Sigmoid colon (tissue), 7 donors: Measurements from ENCODE around the gene MRAP2. TPM values are rescaled to one million over a fixed set of nuclear protein-coding genes. Genes with fewer than 3 reads are reported as not detected.

Experiments used
- DNase-seq: peaks from one replicate; pipeline ENCODE4 v3.0.0-alpha.2; 2019
- H3K27ac ChIP-seq, 4 donors: fragments of 200-600 bp; sonication (generic); one replicate each; pipeline ENCODE4 v1.5.1; 2016 to 2019; ENCODE audit warnings: mild to moderate bottlenecking in 1 of 4
- H3K27me3 ChIP-seq, 3 donors: fragments of 200-600 bp; sonication (generic); one replicate each; pipeline ENCODE4 v1.5.1; 2019; ENCODE audit warnings: mild to moderate bottlenecking in 1 of 3
- H3K36me3 ChIP-seq, 4 donors: fragments of 200-600 bp; sonication (generic); one replicate each; pipeline ENCODE4 v1.5.1; 2016 to 2019
- H3K4me1 ChIP-seq, 4 donors: fragments of 200-600 bp; sonication (generic); one replicate each; pipeline ENCODE4 v1.5.1; 2017 to 2019
- H3K4me3 ChIP-seq, 4 donors: fragments of 200-600 bp; sonication (generic); one replicate each; pipeline ENCODE4 v1.5.1; 2017 to 2019; ENCODE audit warnings: mild to moderate bottlenecking in 2 of 4, moderate library complexity in 1 of 4
- H3K9me3 ChIP-seq, 4 donors: fragments of 200-600 bp in 3 of 4; sonication (generic) in 3 of 4; one replicate each; pipeline versions ENCODE4 v1.5.1 to v1.6.1; 2013 to 2019
- EP300 ChIP-seq, 4 donors: sonication (generic); formaldehyde crosslinking; IDR thresholded peaks; one replicate each; pipeline ENCODE4 v1.6.1; 2017; ENCODE audit warnings: antibody characterized with exemption in 4 of 4
- POLR2A ChIP-seq, 2 donors: fragments of 450-650 bp; IDR thresholded peaks; one replicate each; pipeline ENCODE4 v1.6.1; 2016; ENCODE audit warnings: antibody characterized with exemption in 2 of 2, mild to moderate bottlenecking in 2 of 2, moderate library complexity in 2 of 2
- POLR2AphosphoS5 ChIP-seq, 4 donors: sonication (generic); formaldehyde crosslinking; IDR thresholded peaks; one replicate each; pipeline ENCODE4 v1.6.1; 2017; ENCODE audit warnings: antibody characterized with exemption in 4 of 4
- WGBS, 2 donors: extraction: QIAGEN DNeasy Blood & Tissue Kit; methylation state at CpG; one replicate each; pipeline ENCODE4 v1.1.7; 2013; 5-methylcytosine and 5-hydroxymethylcytosine counted together
- intact Hi-C: fragments of 100-400 bp; cut with DNase I; formaldehyde crosslinking; loops from one replicate; pipeline ENCODE4 v1.15.1; 2023
- polyA plus RNA-seq, 3 donors: library from polyadenylated mRNA; stranded (reverse); fragments of 200-250 nt; gene quantifications; one replicate each; pipeline ENCODE4 v1.2.3, GENCODE V29; 2013
- total RNA-seq, 4 donors: library from RNA; depleted of rRNA; stranded (reverse); fragments of >200 nt; gene quantifications; one replicate each; pipeline ENCODE4 v1.1.0, GENCODE V29; 2016
- TF ChIP-seq, protein P1 (sequence below), 4 experiments: fragments of 450-650 bp in 3 of 4; fragments of 200-600 bp in 1 of 4; IDR thresholded peaks; one replicate each; pipeline ENCODE4 v1.5.1; 2016 to 2019; ENCODE audit warnings: antibody characterized with exemption in 4 of 4, mild to moderate bottlenecking in 3 of 4, moderate library complexity in 2 of 4
- donor health status: healthy with polysubstance abuse.
- donor health status: Bipolar disorder and iron deficiency.
- donor health status: healthy.

The MRAP2 gene
- total and polyA plus RNA-seq, 7 donors: 0.16 to 7.4 (median 1.8) TPM

DNA sequence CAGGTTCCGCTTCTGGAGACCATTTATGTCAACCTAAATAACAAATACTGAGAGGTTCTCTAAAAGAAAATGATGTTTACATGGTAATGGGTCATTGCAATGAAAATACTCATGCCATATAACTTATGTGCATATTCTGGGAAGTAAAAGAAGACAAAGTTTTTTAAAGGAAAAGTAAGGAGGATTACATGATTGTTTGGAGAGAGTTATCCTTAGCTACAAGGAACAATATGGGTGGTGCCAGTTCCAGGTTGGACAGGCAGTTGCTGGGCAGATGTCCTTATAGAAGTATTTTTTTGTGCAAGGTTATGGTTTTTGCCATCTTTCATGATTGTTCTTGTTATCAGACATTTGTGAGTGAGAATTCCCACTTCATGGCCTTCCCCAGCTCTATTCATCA, 52.5 kb downstream of the MRAP2 start:
- Histone ChIP-seq H3K36me3 (no peaks in the 10 kb centered on the region), H3K4me1 (no peaks in the 10 kb centered on the region), H3K4me3 (no peak overlapping the region), H3K27ac (no peak overlapping the region), H3K9me3 (no peaks in the 10 kb centered on the region), H3K27me3 (no peaks in the 10 kb centered on the region)
- TF ChIP-seq EP300 (IDR thresholded peaks at IDR 0.05) (no peak), POLR2A (IDR thresholded peaks at IDR 0.05) (no peak), POLR2AphosphoS5 (IDR thresholded peaks at IDR 0.05) (no peak)
- TF ChIP-seq, protein P1, sequence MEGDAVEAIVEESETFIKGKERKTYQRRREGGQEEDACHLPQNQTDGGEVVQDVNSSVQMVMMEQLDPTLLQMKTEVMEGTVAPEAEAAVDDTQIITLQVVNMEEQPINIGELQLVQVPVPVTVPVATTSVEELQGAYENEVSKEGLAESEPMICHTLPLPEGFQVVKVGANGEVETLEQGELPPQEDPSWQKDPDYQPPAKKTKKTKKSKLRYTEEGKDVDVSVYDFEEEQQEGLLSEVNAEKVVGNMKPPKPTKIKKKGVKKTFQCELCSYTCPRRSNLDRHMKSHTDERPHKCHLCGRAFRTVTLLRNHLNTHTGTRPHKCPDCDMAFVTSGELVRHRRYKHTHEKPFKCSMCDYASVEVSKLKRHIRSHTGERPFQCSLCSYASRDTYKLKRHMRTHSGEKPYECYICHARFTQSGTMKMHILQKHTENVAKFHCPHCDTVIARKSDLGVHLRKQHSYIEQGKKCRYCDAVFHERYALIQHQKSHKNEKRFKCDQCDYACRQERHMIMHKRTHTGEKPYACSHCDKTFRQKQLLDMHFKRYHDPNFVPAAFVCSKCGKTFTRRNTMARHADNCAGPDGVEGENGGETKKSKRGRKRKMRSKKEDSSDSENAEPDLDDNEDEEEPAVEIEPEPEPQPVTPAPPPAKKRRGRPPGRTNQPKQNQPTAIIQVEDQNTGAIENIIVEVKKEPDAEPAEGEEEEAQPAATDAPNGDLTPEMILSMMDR (IDR thresholded peaks at IDR 0.05): no peak
- DNase-seq: no peak
- intact Hi-C loops: no loop called here
- WGBS, 2 donors: 91 to 94% methylated on average over 1 of the region's 1 CpG

DNA sequence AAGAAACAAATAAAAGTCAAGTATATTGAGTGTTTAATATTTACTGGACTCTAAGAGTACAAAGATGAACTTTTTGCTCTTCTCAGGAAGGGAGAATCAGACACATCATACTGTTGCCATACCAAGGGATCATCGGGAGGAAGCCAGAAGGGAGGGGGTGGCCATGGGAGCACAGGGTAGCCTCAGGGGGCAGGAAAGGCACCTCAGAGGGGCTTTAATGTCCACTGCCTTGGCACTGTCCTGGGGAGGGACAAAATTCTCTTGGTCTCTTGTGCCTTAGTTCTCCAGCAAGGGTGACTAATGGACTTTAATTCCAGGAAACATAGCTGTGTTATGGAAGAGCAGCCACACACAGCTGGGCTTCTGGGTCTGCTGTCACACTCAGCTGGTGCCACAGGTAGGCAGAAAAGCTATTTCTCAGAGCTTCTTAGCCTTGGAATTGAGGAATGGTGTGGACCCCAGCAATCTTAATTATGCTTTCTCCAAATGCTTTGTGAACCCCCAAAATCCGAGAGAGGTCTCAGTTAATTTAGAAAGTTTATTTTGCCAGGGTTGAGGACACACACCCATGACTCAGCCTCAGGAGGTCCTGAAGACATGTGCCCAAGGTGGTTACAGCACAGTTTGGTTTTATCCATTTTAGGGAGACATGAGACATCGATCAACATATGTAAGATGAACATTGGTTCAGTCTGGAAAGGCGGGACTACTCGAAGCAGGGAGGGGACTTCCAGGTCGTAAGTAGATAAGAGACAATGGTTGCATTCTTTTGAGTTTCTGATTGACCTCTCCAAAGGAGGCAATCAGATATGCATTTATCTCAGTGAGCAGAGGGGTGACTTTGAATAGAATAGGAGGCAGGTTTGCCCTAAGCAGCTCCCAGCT, 53.2 kb downstream of the MRAP2 start:
- no peak for TF ChIP-seq EP300 (IDR thresholded peaks at IDR 0.05)
- TF ChIP-seq, protein P1 (IDR thresholded peaks at IDR 0.05): no peak
- TF ChIP-seq POLR2AphosphoS5 (IDR thresholded peaks at IDR 0.05): no peak
- TF ChIP-seq POLR2A (IDR thresholded peaks at IDR 0.05): no peak
- WGBS, 2 donors: 42 to 69% methylated on average over 6 of the region's 6 CpGs
- H3K4me1 ChIP-seq: no peaks in the 10 kb centered on the region
- H3K4me3 ChIP-seq: no peak overlapping the region
- H3K9me3 ChIP-seq: no peaks in the 10 kb centered on the region
- no peaks in the 10 kb centered on the region for H3K27me3 ChIP-seq
- no peak for DNase-seq
- intact Hi-C loops: no loop called here
- H3K36me3 ChIP-seq: no peaks in the 10 kb centered on the region
- H3K27ac ChIP-seq: no peak overlapping the region

DNA sequence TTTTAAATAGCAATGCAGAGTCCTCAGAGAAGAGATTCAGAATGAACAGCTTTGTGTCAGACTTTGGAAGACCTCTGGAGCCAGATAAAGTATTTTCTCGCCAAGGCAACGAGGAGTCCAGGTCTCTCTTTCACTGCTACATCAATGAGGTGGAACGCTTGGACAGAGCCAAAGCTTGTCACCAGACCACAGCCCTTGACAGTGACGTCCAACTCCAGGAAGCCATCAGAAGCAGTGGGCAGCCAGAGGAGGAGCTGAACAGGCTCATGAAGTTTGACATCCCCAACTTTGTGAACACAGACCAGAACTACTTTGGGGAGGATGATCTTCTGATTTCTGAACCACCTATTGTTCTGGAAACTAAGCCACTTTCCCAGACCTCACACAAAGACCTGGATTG, 55.5 kb downstream of the MRAP2 start:
- DNase-seq: no peak
- TF ChIP-seq, protein P1 (IDR thresholded peaks at IDR 0.05): no peak
- TF ChIP-seq POLR2AphosphoS5 (IDR thresholded peaks at IDR 0.05) (no peak), EP300 (IDR thresholded peaks at IDR 0.05) (no peak), POLR2A (IDR thresholded peaks at IDR 0.05) (no peak)
- Histone ChIP-seq H3K9me3 (no peaks in the 10 kb centered on the region), H3K27ac (no peak overlapping the region), H3K36me3 (no peaks in the 10 kb centered on the region), H3K4me3 (no peak overlapping the region), H3K27me3 (no peaks in the 10 kb centered on the region), H3K4me1 (no peaks in the 10 kb centered on the region)
- 79 to 85% methylated on average over 4 of the region's 4 CpGs for WGBS, 2 donors
- intact Hi-C loops: no loop called here

DNA sequence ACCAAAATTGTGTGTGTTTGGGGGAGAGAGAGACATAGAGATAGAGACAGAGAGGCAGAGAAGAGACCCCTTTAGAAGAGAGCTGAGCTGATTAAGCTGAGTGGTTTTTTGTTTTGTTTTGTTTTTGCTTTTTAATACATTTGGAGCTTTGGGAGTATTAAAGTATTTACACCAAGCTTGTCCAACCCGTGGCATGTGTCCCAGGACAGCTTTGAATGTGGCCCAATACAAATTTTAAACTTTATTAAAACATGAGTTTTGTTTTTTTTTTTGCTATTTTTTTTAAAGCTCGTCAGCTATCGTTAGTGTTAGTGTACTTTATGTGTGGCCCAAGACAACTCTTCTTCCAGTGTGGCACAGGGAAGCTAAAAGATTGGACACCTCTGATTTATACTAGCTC, 56.0 kb downstream of the MRAP2 start:
- no peak overlapping the region for H3K27ac ChIP-seq
- no peaks in the 10 kb centered on the region for H3K9me3 ChIP-seq
- DNase-seq: no peak
- intact Hi-C loops: no loop called here
- H3K4me1 ChIP-seq: no peaks in the 10 kb centered on the region
- H3K36me3 ChIP-seq: no peaks in the 10 kb centered on the region
- H3K4me3 ChIP-seq: no peak overlapping the region
- no peaks in the 10 kb centered on the region for H3K27me3 ChIP-seq
- 64 to 77% methylated on average over 3 of the region's 3 CpGs for WGBS, 2 donors
- TF ChIP-seq POLR2AphosphoS5 (IDR thresholded peaks at IDR 0.05) (no peak), EP300 (IDR thresholded peaks at IDR 0.05) (no peak), POLR2A (IDR thresholded peaks at IDR 0.05) (no peak)
- TF ChIP-seq, protein P1 (IDR thresholded peaks at IDR 0.05): no peak
